Endothelial cell of umbilical vein (primary cell): ENCODE measurements around the gene IQCE. TPM values are rescaled to one million over a fixed set of nuclear protein-coding genes. Genes with fewer than 3 reads are reported as not detected.

Experiments used
- BruUV-seq: library from RNA; stranded (reverse); fragments of 400-500 nt; replicated peaks from 2 replicates; lab custom pipeline; 2021; lab: Mats Ljungman, UMichigan
- CTCF ChIA-PET: fragments of 300-600, 350-600 bp; sonication (Branson Sonifier 250); formaldehyde crosslinking; loops from one replicate; lab custom pipeline; 2021; ENCODE audit warnings: antibody characterized with exemption, inconsistent platforms; lab: Charles Lee
- POLR2A ChIA-PET: fragments of 300-600, 350-600 bp; sonication (Branson Sonifier 250); formaldehyde crosslinking; loops from one replicate; lab custom pipeline; 2021; ENCODE audit warnings: antibody characterized with exemption, inconsistent platforms; lab: Charles Lee
- DNase-seq: peaks from one replicate; pipeline ENCODE4 v3.0.0-alpha.2; 2011; ENCODE audit warnings: low read depth, low spot score
- FAIRE-seq: peaks from 2 replicates; lab custom pipeline; 2011; peaks lifted over from hg19 to GRCh38; lab: Jason Lieb, UNC
- H2AFZ ChIP-seq: 2 replicates; pipeline ENCODE4 v1.6.0; 2012; ENCODE audit warnings: low read depth, low read length, control low read depth, inconsistent platforms
- H3K27ac ChIP-seq: 2 replicates; pipeline ENCODE4 v1.5.1; 2011; ENCODE audit warnings: low read depth, mild to moderate bottlenecking, control low read depth, low read length, moderate library complexity; ENCODE audit not compliant: insufficient read depth
- H3K27me3 ChIP-seq, 2 experiments: 2 replicates each; pipeline versions ENCODE4 v1.6.0 to v1.6.1; 2011; ENCODE audit warnings: low read length in 2 of 2, mixed read lengths in 1 of 2; ENCODE audit not compliant: control insufficient read depth in 2 of 2, insufficient read depth in 2 of 2
- H3K36me3 ChIP-seq, 2 experiments: 2 replicates in 1 of 2; 3 replicates in 1 of 2; pipeline ENCODE4 v1.5.1; 2011; ENCODE audit warnings: low read length in 2 of 2, mild to moderate bottlenecking in 1 of 2, moderate library complexity in 1 of 2; ENCODE audit not compliant: control insufficient read depth in 2 of 2, insufficient read depth in 2 of 2; ENCODE audit errors: extremely low read depth in 1 of 2
- H3K4me1 ChIP-seq: 3 replicates; pipeline ENCODE4 v1.5.1; 2011; ENCODE audit warnings: mild to moderate bottlenecking, low read length; ENCODE audit not compliant: control insufficient read depth, insufficient read depth; ENCODE audit errors: extremely low read depth
- H3K4me2 ChIP-seq: 2 replicates; pipeline ENCODE4 v1.6.1; 2011; ENCODE audit warnings: low read length, control low read depth, mixed read lengths; ENCODE audit not compliant: insufficient read depth
- H3K4me3 ChIP-seq, 3 experiments: fragments of 200-600 bp in 1 of 3; sonication (generic), shearing (Covaris generic) in 1 of 3; replicated peaks in 1 of 3; 2 replicates each; pipeline ENCODE4 v1.5.1; 2011 to 2016; ENCODE audit warnings: control low read depth in 3 of 3, low read length in 3 of 3, mild to moderate bottlenecking in 2 of 3, inconsistent platforms in 1 of 3, low read depth in 1 of 3, moderate library complexity in 1 of 3; ENCODE audit not compliant: insufficient read depth in 1 of 3
- H3K79me2 ChIP-seq: 2 replicates; pipeline ENCODE4 v1.6.0; 2012; ENCODE audit warnings: low read length, inconsistent platforms; ENCODE audit not compliant: control insufficient read depth, insufficient read depth
- H3K9ac ChIP-seq: replicated peaks from 2 replicates; pipeline ENCODE3; 2011; ENCODE audit warnings: low read length, control low read depth; ENCODE audit not compliant: insufficient read depth; ENCODE audit errors: extremely low read depth
- H3K9me1 ChIP-seq: replicated peaks from 3 replicates; pipeline ENCODE4 v1.6.0; 2011; ENCODE audit warnings: mild to moderate bottlenecking, low read length; ENCODE audit not compliant: control insufficient read depth, insufficient read depth; ENCODE audit errors: extremely low read depth
- H3K9me3 ChIP-seq: replicated peaks from 2 replicates; pipeline ENCODE4 v1.5.1; 2012; ENCODE audit warnings: low read length, inconsistent platforms; ENCODE audit not compliant: control insufficient read depth, insufficient read depth
- H4K20me1 ChIP-seq: replicated peaks from 2 replicates; pipeline ENCODE3; 2011; ENCODE audit warnings: mild to moderate bottlenecking, low read length; ENCODE audit not compliant: control insufficient read depth, insufficient read depth; ENCODE audit errors: extremely low read depth
- EZH2 ChIP-seq: IDR thresholded peaks from 2 replicates; pipeline ENCODE4 v1.6.1; 2012; ENCODE audit warnings: borderline replicate concordance, low read depth, mild to moderate bottlenecking, moderate library complexity, low read length, inconsistent platforms; ENCODE audit not compliant: severe bottlenecking
- FOS ChIP-seq: IDR thresholded peaks from 2 replicates; pipeline ENCODE4 v1.6.1; 2011; ENCODE audit warnings: mild to moderate bottlenecking, low read length, moderate library complexity, borderline replicate concordance; ENCODE audit not compliant: insufficient read depth
- GATA2 ChIP-seq: IDR thresholded peaks from 2 replicates; pipeline ENCODE4 v1.7.0; 2011; ENCODE audit warnings: low read depth, mild to moderate bottlenecking, moderate library complexity, mixed read lengths, low read length; ENCODE audit not compliant: insufficient read length, insufficient read depth
- JUN ChIP-seq: IDR thresholded peaks from 2 replicates; pipeline ENCODE4 v1.6.1; 2011; ENCODE audit warnings: borderline replicate concordance, low read depth; ENCODE audit not compliant: insufficient read length, insufficient read depth
- MYC ChIP-seq: IDR thresholded peaks from one replicate; pipeline ENCODE4 v1.6.1; 2011; ENCODE audit warnings: mild to moderate bottlenecking, low read depth, low read length
- POLR2A ChIP-seq: IDR thresholded peaks from 2 replicates; pipeline ENCODE4 v1.6.1; 2012; ENCODE audit warnings: low read depth, mild to moderate bottlenecking, control low read depth, low read length
- POLR2AphosphoS5 ChIP-seq: IDR thresholded peaks from 2 replicates; pipeline ENCODE4 v1.6.1; 2012; ENCODE audit warnings: low read depth, mild to moderate bottlenecking, control low read depth, low read length, moderate library complexity; ENCODE audit not compliant: insufficient read depth
- dilution Hi-C: fragments of 300-500 bp; cut with MboI; formaldehyde crosslinking; loops from one replicate; pipeline ENCODE4 v1.15.0; 2019; ENCODE audit warnings: low sequenced_read_pairs; ENCODE audit not compliant: extremely low pct_ligation_motif_present
- intact Hi-C: fragments of 100-400 bp; cut with micrococcal nuclease; formaldehyde crosslinking; loops from one replicate; pipeline ENCODE4 v1.10.0; 2022
- polyA plus RNA-seq, 4 experiments: library from polyadenylated mRNA; depleted of rRNA in 3 of 4; stranded (reverse) in 3 of 4; unstranded in 1 of 4; fragments of >200 nt; gene quantifications; 2 replicates each; pipeline versions ENCODE4 v1.2.1 to v1.2.3, GENCODE V29; 2011 to 2012; ENCODE audit warnings: missing spikeins in 1 of 4
- total RNA-seq: library from RNA; stranded (reverse); gene quantifications from 2 replicates; pipeline ENCODE4 v1.2.3, GENCODE V29; 2021
- TF ChIP-seq, protein P1 (sequence below), 2 donors: IDR thresholded peaks; 1 replicate in 1 of 2; 2 replicates in 1 of 2; pipeline ENCODE4 v1.5.1; 2011; ENCODE audit warnings: low read length in 2 of 2, mild to moderate bottlenecking in 2 of 2, moderate library complexity in 2 of 2, control low read depth in 1 of 2, inconsistent platforms in 1 of 2, low read depth in 1 of 2; ENCODE audit not compliant: insufficient read depth in 1 of 2; ENCODE audit errors: extremely low read depth in 1 of 2
- TF ChIP-seq, protein P2 (sequence below): IDR thresholded peaks from 2 replicates; pipeline ENCODE4 v1.6.1; 2011; ENCODE audit not compliant: insufficient read depth, insufficient read length

The IQCE gene
- total and polyA plus RNA-seq, 2 donors (not counting 3 experiments of a cell fraction or from before 2014, with no cell fraction given), result 4.9 to 14.5 TPM

DNA sequence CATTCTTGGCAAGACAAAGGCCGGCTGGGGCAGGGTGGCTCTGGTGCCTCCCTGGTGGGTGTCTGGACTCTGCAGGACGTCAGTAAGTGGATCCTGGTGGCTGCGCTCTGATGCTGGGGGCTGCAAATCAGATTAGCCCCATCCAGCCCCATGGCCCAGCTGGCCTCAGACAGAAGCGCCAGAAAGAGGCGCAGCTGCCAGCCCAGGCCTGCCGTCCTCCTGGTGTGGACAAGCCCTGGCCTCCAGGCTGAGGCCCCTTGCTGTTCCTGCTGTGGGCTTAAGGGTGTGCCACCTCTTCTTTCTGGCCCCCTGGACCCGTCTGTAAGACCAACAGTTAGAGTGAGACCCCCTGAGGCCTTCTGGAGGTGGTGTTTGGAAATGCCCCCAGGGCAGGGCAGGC, 45.1 kb upstream of the IQCE start:
- Histone ChIP-seq H3K27ac (no peak overlapping the region), H3K27me3 (no peaks in the 10 kb centered on the region), H4K20me1 (no peaks in the 10 kb centered on the region), H3K79me2 (no peaks in the 10 kb centered on the region), H3K4me1 (peaks cover 20% of the 10 kb centered on the region), H3K9me1 (no peaks in the 10 kb centered on the region), H3K4me2 (no peak overlapping the region), H3K4me3 (no peak overlapping the region), H3K9ac (no peak overlapping the region), H3K9me3 (no peaks in the 10 kb centered on the region), H3K36me3 (no peaks in the 10 kb centered on the region), H2AFZ (no peak overlapping the region)
- dilution Hi-C loops (no loop called here), intact Hi-C loops (no loop called here)
- DNase-seq (no peak), FAIRE-seq (no peak)
- CTCF ChIA-PET, result no interaction called here
- BruUV-seq, result no TSS peak
- POLR2A ChIA-PET, result no interaction called here
- TF ChIP-seq MYC (no peak), POLR2A (no peak), EZH2 (no peak), POLR2AphosphoS5 (no peak), GATA2 (no peak), FOS (no peak), JUN (no peak)
- TF ChIP-seq, protein P1, sequence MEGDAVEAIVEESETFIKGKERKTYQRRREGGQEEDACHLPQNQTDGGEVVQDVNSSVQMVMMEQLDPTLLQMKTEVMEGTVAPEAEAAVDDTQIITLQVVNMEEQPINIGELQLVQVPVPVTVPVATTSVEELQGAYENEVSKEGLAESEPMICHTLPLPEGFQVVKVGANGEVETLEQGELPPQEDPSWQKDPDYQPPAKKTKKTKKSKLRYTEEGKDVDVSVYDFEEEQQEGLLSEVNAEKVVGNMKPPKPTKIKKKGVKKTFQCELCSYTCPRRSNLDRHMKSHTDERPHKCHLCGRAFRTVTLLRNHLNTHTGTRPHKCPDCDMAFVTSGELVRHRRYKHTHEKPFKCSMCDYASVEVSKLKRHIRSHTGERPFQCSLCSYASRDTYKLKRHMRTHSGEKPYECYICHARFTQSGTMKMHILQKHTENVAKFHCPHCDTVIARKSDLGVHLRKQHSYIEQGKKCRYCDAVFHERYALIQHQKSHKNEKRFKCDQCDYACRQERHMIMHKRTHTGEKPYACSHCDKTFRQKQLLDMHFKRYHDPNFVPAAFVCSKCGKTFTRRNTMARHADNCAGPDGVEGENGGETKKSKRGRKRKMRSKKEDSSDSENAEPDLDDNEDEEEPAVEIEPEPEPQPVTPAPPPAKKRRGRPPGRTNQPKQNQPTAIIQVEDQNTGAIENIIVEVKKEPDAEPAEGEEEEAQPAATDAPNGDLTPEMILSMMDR (IDR thresholded peaks at IDR 0.05; ENCODE audit: extremely low read depth in 1 of 2, insufficient read depth in 1 of 2, low read depth in 1 of 2, low read length in 2 of 2), result no peak
- TF ChIP-seq, protein P2, sequence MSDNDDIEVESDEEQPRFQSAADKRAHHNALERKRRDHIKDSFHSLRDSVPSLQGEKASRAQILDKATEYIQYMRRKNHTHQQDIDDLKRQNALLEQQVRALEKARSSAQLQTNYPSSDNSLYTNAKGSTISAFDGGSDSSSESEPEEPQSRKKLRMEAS, result no peak
